GM12872 (cell line): ENCODE measurements around the gene CAB39.

Experiments
- CTCF ChIP-seq: IDR thresholded peaks from 3 replicates; pipeline ENCODE4 v1.5.1; 2011; ENCODE audit warnings: low read depth, mild to moderate bottlenecking, low read length, moderate library complexity; ENCODE audit not compliant: insufficient read depth

The CAB39 gene

GRCh38 chr2:230677201-230677946 lies 35.3 kb upstream of the CAB39 start:
- TF ChIP-seq CTCF = no peak

DNA sequence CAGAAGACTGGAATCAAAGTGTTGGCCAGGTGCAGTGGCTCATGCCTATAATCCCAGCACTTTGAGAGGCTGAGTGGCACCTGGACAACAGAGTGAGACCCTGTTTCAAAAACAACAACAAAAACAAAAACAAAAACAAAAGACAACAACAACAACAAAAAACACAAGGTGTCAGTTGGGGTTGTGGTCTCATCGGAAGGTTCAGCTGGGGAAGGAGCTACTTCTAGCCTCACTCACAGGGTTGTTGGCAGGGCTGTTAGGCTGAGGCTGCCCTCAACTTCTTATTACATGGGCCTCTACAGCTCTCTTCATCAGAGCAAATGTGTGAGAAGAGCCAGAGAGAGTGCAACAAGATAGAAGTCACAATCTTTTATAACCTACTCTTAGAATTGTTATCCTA lies 34.6 kb upstream of the CAB39 start:
- no peak for TF ChIP-seq CTCF

DNA sequence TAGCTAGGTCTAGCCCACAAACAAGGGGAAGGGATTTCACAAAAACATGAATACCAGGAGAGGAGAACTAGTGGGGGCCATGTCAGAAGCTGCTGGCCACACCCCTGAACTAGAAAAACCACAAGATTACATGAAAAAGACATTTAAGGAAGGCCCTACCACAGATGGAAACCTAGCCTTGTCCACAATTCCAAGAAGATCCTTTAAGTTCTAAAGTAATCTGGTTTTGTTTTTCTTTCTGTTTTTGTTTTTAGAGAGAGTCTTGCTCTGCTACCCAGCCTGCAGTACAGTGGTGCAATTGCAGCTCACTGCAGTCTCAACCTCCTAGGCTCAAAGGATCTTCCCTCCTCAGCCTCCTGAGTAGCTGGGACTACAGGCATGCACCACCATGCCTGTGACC lies 34.2 kb upstream of the CAB39 start:
- TF ChIP-seq CTCF = no peak

DNA sequence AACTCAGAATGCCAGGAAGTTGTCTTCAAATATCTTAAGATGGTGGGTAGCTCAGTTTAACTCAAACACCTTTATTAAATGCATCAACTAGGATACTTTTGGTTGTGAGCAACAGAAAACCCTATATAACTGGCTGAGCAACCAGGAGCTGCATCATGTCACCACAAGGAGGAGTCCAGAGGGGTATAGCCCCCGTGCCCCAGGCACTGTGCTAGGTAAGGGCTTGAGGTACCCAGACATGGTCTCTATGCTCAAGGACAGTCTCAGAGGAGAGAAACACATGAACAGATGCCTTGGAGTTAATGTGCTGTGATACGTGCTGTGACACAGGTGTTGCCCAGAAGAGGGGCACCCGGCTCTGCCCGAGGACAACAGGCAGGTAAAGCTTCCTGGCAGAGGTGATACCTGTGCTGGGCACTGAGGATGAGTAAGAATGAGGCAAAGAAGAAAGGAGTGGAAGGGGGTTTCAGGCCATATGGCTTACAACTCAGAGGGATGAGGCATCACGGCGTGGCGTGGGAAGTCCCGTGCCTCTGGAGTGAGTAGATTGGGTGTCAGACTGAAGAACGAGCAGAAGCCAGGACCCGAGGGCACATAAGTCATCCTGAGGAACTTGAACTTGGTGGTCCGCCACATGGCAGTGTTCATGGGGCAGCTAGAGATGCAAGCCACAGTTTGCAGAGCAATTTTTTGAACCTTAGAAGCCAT lies 32.0 kb upstream of the CAB39 start:
- 0 out of 3 replicates have a peak, but pooled peaks have one; percentile 5 for TF ChIP-seq CTCF

DNA sequence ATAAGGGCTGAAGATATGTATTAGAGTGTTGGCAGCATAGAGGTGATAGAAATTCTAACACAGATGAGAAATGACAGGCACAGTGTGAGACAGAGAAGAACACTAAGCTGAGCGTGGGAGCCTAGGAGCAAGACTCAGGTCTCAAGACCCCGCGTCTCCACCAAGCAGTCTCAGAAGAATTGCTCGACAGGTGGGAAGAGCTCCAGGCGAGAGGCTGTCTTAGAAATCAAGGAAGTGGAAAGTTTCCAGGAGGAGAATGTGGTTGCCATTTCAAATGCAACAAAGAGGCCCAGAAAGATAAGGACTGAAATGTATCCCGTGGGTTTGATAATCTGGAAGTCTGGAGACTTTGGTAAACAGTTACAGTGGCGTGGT lies 31.5 kb upstream of the CAB39 start:
- no peak for TF ChIP-seq CTCF

- no peak for TF ChIP-seq CTCF
Measured at GRCh38 chr2:230682546-230682945, 30.1 kb upstream of the CAB39 start.

GRCh38 chr2:230684270-230685168 lies 28.1 kb upstream of the CAB39 start:
- no peak for TF ChIP-seq CTCF
